Caco-2 (cell line): Measurements from ENCODE around the gene NTNG2. TPM values are rescaled to one million over a fixed set of nuclear protein-coding genes. Genes with fewer than 3 reads are reported as not detected.

Source experiments
- BruUV-seq: library from RNA; stranded (reverse); fragments of 400-500 nt; replicated peaks from 2 replicates; lab custom pipeline; 2021; lab: Mats Ljungman, UMichigan
- CTCF ChIA-PET: fragments of 300-600 bp; sonication (Branson Sonifier 250); formaldehyde crosslinking; loops from one replicate; lab custom pipeline; 2022; ENCODE audit warnings: antibody characterized with exemption; lab: Charles Lee
- POLR2A ChIA-PET: fragments of 300-600 bp; sonication (Branson Sonifier 250); formaldehyde crosslinking; loops from one replicate; lab custom pipeline; 2022; ENCODE audit warnings: antibody characterized with exemption; lab: Charles Lee
- DNase-seq, 2 experiments: peaks; one replicate each; pipeline versions ENCODE4 v3.0.0 to v3.0.0-alpha.2; 2020 to 2022
- H3K27me3 ChIP-seq: replicated peaks from 2 replicates; pipeline ENCODE4 v1.6.0; 2011; ENCODE audit warnings: low read length; ENCODE audit not compliant: control insufficient read depth, insufficient read depth
- H3K36me3 ChIP-seq: 2 replicates; pipeline ENCODE4 v1.5.1; 2011; ENCODE audit warnings: low read length; ENCODE audit not compliant: control insufficient read depth, insufficient read depth
- H3K4me1 ChIP-seq: fragments of 250-450 bp; sonication (Bioruptor Pico); 2 replicates; pipeline ENCODE4 v1.5.1; 2020; ENCODE audit warnings: mild to moderate bottlenecking
- H3K4me3 ChIP-seq: 2 replicates; pipeline ENCODE4 v1.5.1; 2011; ENCODE audit warnings: low read depth, mild to moderate bottlenecking, control low read depth, low read length
- H3K9me3 ChIP-seq: fragments of 250-450 bp; sonication (Bioruptor Pico); 2 replicates; pipeline ENCODE4 v1.5.1; 2020; ENCODE audit warnings: mild to moderate bottlenecking, moderate library complexity
- H3K27ac Mint-ChIP-seq: one replicate; pipeline ENCODE4 v1.8.0; 2022; ENCODE audit warnings: mixed read lengths; ENCODE audit not compliant: unreplicated experiment
- H3K27me3 Mint-ChIP-seq: one replicate; pipeline ENCODE4 v1.8.0; 2022; ENCODE audit warnings: mixed read lengths; ENCODE audit not compliant: insufficient read depth, unreplicated experiment
- H3K36me3 Mint-ChIP-seq: one replicate; pipeline ENCODE4 v1.8.0; 2022; ENCODE audit warnings: mild to moderate bottlenecking, mixed read lengths; ENCODE audit not compliant: insufficient read depth, unreplicated experiment
- H3K4me1 Mint-ChIP-seq: one replicate; pipeline ENCODE4 v1.8.0; 2022; ENCODE audit warnings: low read depth, mixed read lengths; ENCODE audit not compliant: unreplicated experiment
- H3K4me3 Mint-ChIP-seq: one replicate; pipeline ENCODE4 v1.8.0; 2022; ENCODE audit warnings: mild to moderate bottlenecking, moderate library complexity, mixed read lengths; ENCODE audit not compliant: unreplicated experiment
- H3K9me3 Mint-ChIP-seq: one replicate; pipeline ENCODE4 v1.8.0; 2022; ENCODE audit warnings: mixed read lengths; ENCODE audit not compliant: unreplicated experiment
- intact Hi-C: fragments of 100-400 bp; cut with micrococcal nuclease; formaldehyde crosslinking; loops from one replicate; pipeline ENCODE4 v1.10.0; 2022; ENCODE audit not compliant: unreplicated experiment
- total RNA-seq: library from RNA; stranded (reverse); gene quantifications from 2 replicates; pipeline ENCODE4 v1.2.3, GENCODE V29; 2022
- TF ChIP-seq, protein P1 (sequence below), 2 experiments: fragments of 200-600 bp in 1 of 2; IDR thresholded peaks; 1 replicate in 1 of 2; 2 replicates in 1 of 2; pipeline versions ENCODE4 v1.5.1 to v1.8.0; 2011 to 2022; ENCODE audit warnings: antibody characterized with exemption in 1 of 2, control low read depth in 1 of 2, inconsistent platforms in 1 of 2, low read depth in 1 of 2, low read length in 1 of 2, mild to moderate bottlenecking in 1 of 2, moderate library complexity in 1 of 2; ENCODE audit not compliant: insufficient read depth in 1 of 2, severe bottlenecking in 1 of 2, unreplicated experiment in 1 of 2

NTNG2 gene
- total RNA-seq, 1 experiment from 2014 or later = not detected

DNA sequence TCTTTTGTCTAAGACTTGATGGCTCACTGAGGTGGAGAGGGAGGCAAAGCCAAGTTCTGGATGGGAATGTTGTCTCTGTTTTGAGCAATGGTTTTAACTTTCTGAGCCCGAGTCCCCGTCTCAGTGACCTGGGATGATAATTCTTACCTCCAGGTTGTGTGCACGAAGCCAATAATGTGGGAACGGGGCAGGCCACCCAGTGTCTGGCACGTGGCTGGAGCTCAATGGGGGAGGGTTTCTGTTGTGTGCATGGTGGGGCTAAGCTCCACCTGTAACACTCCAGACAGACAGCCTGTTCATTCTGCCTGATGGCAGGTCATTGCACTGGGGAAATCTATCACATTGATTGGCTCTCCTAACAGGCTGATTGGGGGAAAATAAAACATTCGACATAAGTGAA is 37.1 kb upstream of the NTNG2 start:
- Histone ChIP-seq H3K9me3 (no peaks in the 10 kb centered on the region), H3K4me1 (no peaks in the 10 kb centered on the region), H3K36me3 (no peaks in the 10 kb centered on the region), H3K4me3 (no peak overlapping the region), H3K27me3 (peaks cover 1% of the 10 kb centered on the region)
- peaks cover 28% of the 10 kb centered on the region for H3K27me3 Mint-ChIP-seq
- no peak overlapping the region for H3K27ac Mint-ChIP-seq
- TF ChIP-seq, protein P1, sequence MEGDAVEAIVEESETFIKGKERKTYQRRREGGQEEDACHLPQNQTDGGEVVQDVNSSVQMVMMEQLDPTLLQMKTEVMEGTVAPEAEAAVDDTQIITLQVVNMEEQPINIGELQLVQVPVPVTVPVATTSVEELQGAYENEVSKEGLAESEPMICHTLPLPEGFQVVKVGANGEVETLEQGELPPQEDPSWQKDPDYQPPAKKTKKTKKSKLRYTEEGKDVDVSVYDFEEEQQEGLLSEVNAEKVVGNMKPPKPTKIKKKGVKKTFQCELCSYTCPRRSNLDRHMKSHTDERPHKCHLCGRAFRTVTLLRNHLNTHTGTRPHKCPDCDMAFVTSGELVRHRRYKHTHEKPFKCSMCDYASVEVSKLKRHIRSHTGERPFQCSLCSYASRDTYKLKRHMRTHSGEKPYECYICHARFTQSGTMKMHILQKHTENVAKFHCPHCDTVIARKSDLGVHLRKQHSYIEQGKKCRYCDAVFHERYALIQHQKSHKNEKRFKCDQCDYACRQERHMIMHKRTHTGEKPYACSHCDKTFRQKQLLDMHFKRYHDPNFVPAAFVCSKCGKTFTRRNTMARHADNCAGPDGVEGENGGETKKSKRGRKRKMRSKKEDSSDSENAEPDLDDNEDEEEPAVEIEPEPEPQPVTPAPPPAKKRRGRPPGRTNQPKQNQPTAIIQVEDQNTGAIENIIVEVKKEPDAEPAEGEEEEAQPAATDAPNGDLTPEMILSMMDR (IDR thresholded peaks at IDR 0.05; ENCODE audit: insufficient read depth in 1 of 2, low read depth in 1 of 2, low read length in 1 of 2, severe bottlenecking in 1 of 2, unreplicated experiment in 1 of 2) = no peak
- ChIA-PET POLR2A (no interaction called here), CTCF (no interaction called here)
- intact Hi-C loops = no loop called here
- H3K4me3 Mint-ChIP-seq = no peak overlapping the region
- no TSS peak for BruUV-seq
- no peaks in the 10 kb centered on the region for H3K36me3 Mint-ChIP-seq
- DNase-seq = no peak
- no peaks in the 10 kb centered on the region for H3K4me1 Mint-ChIP-seq
- H3K9me3 Mint-ChIP-seq = no peaks in the 10 kb centered on the region

DNA sequence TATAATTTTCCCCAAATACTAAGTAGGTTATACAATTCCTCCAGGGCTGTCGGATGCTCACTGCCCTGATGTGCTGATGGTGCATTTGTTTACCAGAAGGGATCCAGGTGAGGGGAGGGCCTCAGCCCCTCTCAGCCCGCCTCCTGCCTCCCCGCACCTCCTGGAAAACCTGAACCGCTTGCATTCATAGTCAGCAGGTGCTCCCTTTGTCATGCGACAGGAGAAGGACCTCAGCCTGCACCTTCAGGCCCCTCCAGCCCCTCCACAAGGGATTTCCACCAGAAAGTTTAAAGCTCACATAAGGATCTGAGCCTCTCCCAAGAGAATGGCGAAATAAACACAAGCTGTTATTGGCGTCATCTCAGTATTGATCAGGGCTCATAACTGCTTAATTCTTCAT is 36.5 kb upstream of the NTNG2 start:
- H3K4me3 Mint-ChIP-seq = no peak overlapping the region
- no peaks in the 10 kb centered on the region for H3K9me3 ChIP-seq
- H3K27me3 ChIP-seq = peaks cover 1% of the 10 kb centered on the region
- intact Hi-C loops = no loop called here
- no peaks in the 10 kb centered on the region for H3K4me1 Mint-ChIP-seq
- H3K4me3 ChIP-seq = no peak overlapping the region
- no peak overlapping the region for H3K27ac Mint-ChIP-seq
- peaks cover 30% of the 10 kb centered on the region for H3K27me3 Mint-ChIP-seq
- no peak for DNase-seq
- no peaks in the 10 kb centered on the region for H3K9me3 Mint-ChIP-seq
- BruUV-seq = no TSS peak
- no peaks in the 10 kb centered on the region for H3K4me1 ChIP-seq
- H3K36me3 ChIP-seq = no peaks in the 10 kb centered on the region
- CTCF ChIA-PET = no interaction called here
- no peaks in the 10 kb centered on the region for H3K36me3 Mint-ChIP-seq
- POLR2A ChIA-PET = no interaction called here
- TF ChIP-seq, protein P1 (IDR thresholded peaks at IDR 0.05; ENCODE audit: insufficient read depth in 1 of 2, low read depth in 1 of 2, low read length in 1 of 2, severe bottlenecking in 1 of 2, unreplicated experiment in 1 of 2) = no peak

DNA sequence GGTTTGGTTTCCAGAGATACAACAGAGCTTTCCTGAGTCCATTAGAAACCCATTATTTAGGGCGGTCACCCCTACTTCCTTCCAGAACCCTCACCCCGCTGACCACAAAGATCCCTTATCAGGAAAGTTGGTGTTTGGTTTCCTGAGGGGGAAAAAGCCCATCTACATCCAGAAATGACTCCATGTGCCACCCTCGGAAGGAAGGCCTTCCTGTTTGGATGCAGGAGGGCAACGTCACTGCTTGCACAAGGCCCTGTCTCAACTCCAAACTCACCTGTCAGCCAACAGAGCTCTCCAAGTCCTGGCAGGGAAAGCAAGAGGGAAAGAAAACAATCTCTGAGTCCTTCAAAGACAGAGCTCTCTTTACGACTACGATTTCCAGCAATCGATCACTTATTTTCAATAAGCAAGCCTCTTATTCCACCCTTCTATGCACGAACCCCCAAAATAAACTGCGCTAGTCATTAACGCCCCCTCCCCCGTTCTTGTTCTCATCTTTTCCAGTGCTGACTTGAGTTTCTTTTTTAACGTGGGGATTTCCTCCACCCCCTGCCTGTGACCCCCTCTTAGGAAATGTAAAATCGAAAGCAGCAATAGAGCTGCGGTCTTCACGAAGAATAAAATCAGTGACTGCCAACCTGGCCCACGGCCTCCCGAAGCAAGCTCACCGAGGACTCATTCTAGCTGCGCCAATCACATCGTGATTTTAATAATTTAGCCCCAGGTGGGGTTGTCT is 35.7 kb upstream of the NTNG2 start:
- Histone ChIP-seq H3K4me1 (no peaks in the 10 kb centered on the region), H3K36me3 (no peaks in the 10 kb centered on the region), H3K4me3 (no peak overlapping the region), H3K27me3 (peaks cover 1% of the 10 kb centered on the region), H3K9me3 (no peaks in the 10 kb centered on the region)
- Mint-ChIP-seq H3K4me3 (no peak overlapping the region), H3K9me3 (no peaks in the 10 kb centered on the region), H3K36me3 (no peaks in the 10 kb centered on the region), H3K27ac (no peak overlapping the region), H3K4me1 (no peaks in the 10 kb centered on the region), H3K27me3 (peaks cover 34% of the 10 kb centered on the region)
- no TSS peak for BruUV-seq
- intact Hi-C loops = no loop called here
- TF ChIP-seq, protein P1 (IDR thresholded peaks at IDR 0.05; ENCODE audit: insufficient read depth in 1 of 2, low read depth in 1 of 2, low read length in 1 of 2, severe bottlenecking in 1 of 2, unreplicated experiment in 1 of 2) = no peak
- DNase-seq = no peak
- ChIA-PET CTCF (no interaction called here), POLR2A (no interaction called here)
